Right lobe of liver (tissue), 6 donors: ENCODE results near the gene MAPKAP1. TPM values are rescaled to one million over a fixed set of nuclear protein-coding genes. Genes with fewer than 3 reads are reported as not detected.

ENCODE experiments used
- ATAC-seq, 4 donors: fragments of 200-7000 bp; cut with Tn5 transposase; one replicate each; pipeline ENCODE4 v1.9.1; 2020; ENCODE audit warnings: mild to moderate bottlenecking in 4 of 4, moderate library complexity in 4 of 4
- DNase-seq, 3 donors: peaks; one replicate each; pipeline ENCODE4 v3.0.0-alpha.2; 2020
- H3K27ac ChIP-seq, 3 donors: fragments of 200-600 bp; one replicate each; pipeline ENCODE4 v1.8.0; 2022
- H3K27me3 ChIP-seq, 2 donors: fragments of 200-600 bp; one replicate each; pipeline ENCODE4 v1.8.0; 2022
- H3K36me3 ChIP-seq, 4 donors: fragments of 200-600 bp; sonication (generic) in 1 of 4; one replicate each; pipeline versions ENCODE4 v1.5.1 to v1.8.0; 2017 to 2022; ENCODE audit warnings: control low read depth in 1 of 4
- H3K4me1 ChIP-seq, 4 donors: fragments of 200-600 bp; sonication (generic) in 1 of 4; one replicate each; pipeline versions ENCODE4 v1.5.1 to v1.8.0; 2017 to 2022; ENCODE audit warnings: control low read depth in 1 of 4
- H3K4me3 ChIP-seq, 3 donors: fragments of 200-600 bp; one replicate each; pipeline ENCODE4 v1.8.0; 2022
- H3K9me3 ChIP-seq, 4 donors: fragments of 200-600 bp; sonication (generic) in 1 of 4; one replicate each; pipeline versions ENCODE4 v1.5.1 to v1.8.0; 2017 to 2022; ENCODE audit warnings: control low read depth in 1 of 4
- POLR2A ChIP-seq: fragments of 450-650 bp; IDR thresholded peaks from one replicate; pipeline ENCODE4 v1.6.1; 2017; ENCODE audit warnings: antibody characterized with exemption, mild to moderate bottlenecking
- WGBS: methylation state at CpG from one replicate; pipeline ENCODE4 v1.1.6; 2018; ENCODE audit warnings: low coverage, low lambda C conversion rate; ENCODE audit not compliant: insufficient coverage; ENCODE audit errors: missing lambda C conversion rate; 5-methylcytosine and 5-hydroxymethylcytosine counted together
- intact Hi-C, 2 donors: fragments of 100-400 bp; cut with DNase I; formaldehyde crosslinking; loops; one replicate each; pipeline versions ENCODE4 v1.11.2 to v1.14.1; 2022
- total RNA-seq, 6 experiments: library from RNA; depleted of rRNA in 2 of 6; stranded (reverse); fragments of >200 nt in 2 of 6; fragmentation: NEBNext Ultra II Directional in 3 of 6; extraction: Animal tissue kit (Norgen Biotek cat#: 25700) in 3 of 6; gene quantifications; one replicate each; pipeline versions ENCODE4 v1.1.0 to v1.2.4, GENCODE V29; 2016 to 2023
- TF ChIP-seq, protein P1 (sequence below), 4 donors: fragments of 200-600 bp in 3 of 4; fragments of 450-650 bp in 1 of 4; IDR thresholded peaks; one replicate each; pipeline versions ENCODE4 v1.5.1 to v1.8.0; 2016 to 2022; ENCODE audit warnings: antibody characterized with exemption in 4 of 4, mild to moderate bottlenecking in 2 of 4
- donor health status: DM: no; HTN: yes; CAD: no.
- donor health status: DM: no; HTN: no; CAD: no.
- donor health status: DM: no; HTN: no; CAD: no.
- donor health status: DM: no; HTN: yes; CAD: no.
- donor health status: DM: no; HTN: yes; CAD: no.

Gene MAPKAP1
- total RNA-seq, 6 experiments from 2014 or later, result 29.6 to 53.2 (median 48.3) TPM

DNA sequence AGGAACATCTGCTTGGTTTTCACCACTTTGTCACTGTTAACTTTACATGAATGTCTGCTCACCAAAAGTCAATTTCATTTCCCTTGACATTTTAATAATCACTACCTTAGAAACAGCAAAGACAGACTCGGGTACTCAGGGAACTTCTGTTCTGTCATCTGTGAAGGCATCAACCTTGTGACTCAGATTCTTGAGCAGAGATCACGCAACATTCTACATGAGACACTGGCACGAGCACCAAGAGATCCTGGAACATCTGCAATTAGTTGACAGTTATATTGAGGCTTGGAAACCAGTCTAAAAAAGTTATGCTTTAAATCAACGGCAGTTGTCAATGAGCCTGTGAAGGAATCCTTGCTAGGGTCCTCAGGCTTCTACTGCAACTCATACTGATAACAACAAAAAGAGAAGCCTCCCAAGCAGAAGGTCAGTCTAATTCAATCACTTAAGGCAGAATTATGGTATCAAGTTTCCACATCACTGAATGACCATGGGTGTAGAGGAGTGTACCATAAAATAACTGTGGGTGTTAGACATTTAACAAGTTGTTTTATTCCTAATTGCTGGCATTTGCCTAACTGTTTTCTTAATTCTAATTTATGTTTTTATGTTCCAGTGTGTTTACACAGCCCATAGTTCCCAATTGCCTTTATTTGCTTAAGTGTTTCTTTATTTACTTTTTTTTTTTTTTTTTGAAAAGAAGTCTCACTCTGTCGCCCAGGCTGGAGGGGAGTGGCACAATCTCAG is 36.8 kb upstream of the MAPKAP1 start:
- H3K4me3 ChIP-seq, result no peak overlapping the region
- H3K4me1 ChIP-seq, result peaks cover 0 to 6% (median 0%) of the 10 kb centered on the region in 4 donors
- no peaks in the 10 kb centered on the region for H3K9me3 ChIP-seq
- no peaks in the 10 kb centered on the region for H3K27me3 ChIP-seq
- DNase-seq (no peak), ATAC-seq (no peak)
- intact Hi-C loops, result no loop called here
- no peak overlapping the region for H3K27ac ChIP-seq
- WGBS, result 74% methylated on average over 5 of the region's 5 CpGs
- TF ChIP-seq, protein P1, sequence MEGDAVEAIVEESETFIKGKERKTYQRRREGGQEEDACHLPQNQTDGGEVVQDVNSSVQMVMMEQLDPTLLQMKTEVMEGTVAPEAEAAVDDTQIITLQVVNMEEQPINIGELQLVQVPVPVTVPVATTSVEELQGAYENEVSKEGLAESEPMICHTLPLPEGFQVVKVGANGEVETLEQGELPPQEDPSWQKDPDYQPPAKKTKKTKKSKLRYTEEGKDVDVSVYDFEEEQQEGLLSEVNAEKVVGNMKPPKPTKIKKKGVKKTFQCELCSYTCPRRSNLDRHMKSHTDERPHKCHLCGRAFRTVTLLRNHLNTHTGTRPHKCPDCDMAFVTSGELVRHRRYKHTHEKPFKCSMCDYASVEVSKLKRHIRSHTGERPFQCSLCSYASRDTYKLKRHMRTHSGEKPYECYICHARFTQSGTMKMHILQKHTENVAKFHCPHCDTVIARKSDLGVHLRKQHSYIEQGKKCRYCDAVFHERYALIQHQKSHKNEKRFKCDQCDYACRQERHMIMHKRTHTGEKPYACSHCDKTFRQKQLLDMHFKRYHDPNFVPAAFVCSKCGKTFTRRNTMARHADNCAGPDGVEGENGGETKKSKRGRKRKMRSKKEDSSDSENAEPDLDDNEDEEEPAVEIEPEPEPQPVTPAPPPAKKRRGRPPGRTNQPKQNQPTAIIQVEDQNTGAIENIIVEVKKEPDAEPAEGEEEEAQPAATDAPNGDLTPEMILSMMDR (IDR thresholded peaks at IDR 0.05), result no peak
- no peak for TF ChIP-seq POLR2A
- H3K36me3 ChIP-seq, result no peaks in the 10 kb centered on the region

DNA sequence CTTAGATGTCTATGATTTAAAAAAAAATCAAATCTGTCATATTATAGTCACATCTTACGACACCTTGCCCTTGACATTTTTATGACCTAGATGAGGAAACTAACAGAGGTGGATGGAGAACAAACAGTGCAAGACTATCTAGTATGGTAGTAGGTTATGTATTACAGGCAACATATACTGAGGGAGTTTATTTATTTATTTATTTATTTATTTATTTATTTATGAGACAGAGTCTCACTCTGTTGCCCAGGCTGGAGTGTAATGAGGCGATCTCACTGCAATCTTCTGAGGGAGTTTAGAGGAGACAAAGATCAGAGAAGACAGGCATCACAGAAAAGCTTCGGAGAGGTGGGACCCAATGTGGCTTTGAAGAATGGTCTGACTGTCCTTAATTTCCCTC is 35.6 kb upstream of the MAPKAP1 start:
- intact Hi-C loops, result no loop called here
- H3K27me3 ChIP-seq, result no peaks in the 10 kb centered on the region
- H3K36me3 ChIP-seq, result no peaks in the 10 kb centered on the region
- no peaks in the 10 kb centered on the region for H3K9me3 ChIP-seq
- H3K4me1 ChIP-seq, result peaks cover 0 to 4% (median 0%) of the 10 kb centered on the region in 4 donors
- no peak overlapping the region for H3K27ac ChIP-seq
- TF ChIP-seq, protein P1 (IDR thresholded peaks at IDR 0.05), result no peak
- no peak for TF ChIP-seq POLR2A
- DNase-seq (no peak), ATAC-seq (no peak)
- WGBS, result 92% methylated on average over 3 of the region's 3 CpGs
- no peak overlapping the region for H3K4me3 ChIP-seq

DNA sequence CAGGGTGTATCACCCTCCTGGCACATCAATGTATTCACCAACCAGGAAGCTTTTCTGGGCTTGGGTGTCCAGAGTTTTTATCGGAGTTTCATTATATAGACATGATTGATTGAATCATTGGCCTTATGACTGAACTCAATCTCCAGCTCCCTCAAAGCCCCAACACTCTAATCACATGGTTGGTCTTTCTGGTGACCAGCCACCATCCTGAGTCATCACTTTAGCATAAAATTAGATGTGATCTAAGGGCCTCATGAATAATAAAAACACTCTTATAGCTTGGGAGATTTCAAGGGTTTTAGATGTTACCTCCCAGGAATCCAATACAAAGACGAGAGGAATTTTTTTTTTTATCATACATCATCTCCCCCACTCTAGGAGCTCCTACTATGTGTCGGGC is 32.4 kb upstream of the MAPKAP1 start:
- Histone ChIP-seq H3K36me3 (no peaks in the 10 kb centered on the region), H3K4me1 (no peaks in the 10 kb centered on the region), H3K27me3 (no peaks in the 10 kb centered on the region), H3K9me3 (no peaks in the 10 kb centered on the region), H3K4me3 (no peak overlapping the region), H3K27ac (no peak overlapping the region)
- WGBS, result 40% methylated on average over 1 of the region's 3 CpGs
- ATAC-seq, result no peak
- DNase-seq, result no peak
- TF ChIP-seq, protein P1 (IDR thresholded peaks at IDR 0.05), result no peak
- TF ChIP-seq POLR2A, result no peak
- intact Hi-C loops, result no loop called here

DNA sequence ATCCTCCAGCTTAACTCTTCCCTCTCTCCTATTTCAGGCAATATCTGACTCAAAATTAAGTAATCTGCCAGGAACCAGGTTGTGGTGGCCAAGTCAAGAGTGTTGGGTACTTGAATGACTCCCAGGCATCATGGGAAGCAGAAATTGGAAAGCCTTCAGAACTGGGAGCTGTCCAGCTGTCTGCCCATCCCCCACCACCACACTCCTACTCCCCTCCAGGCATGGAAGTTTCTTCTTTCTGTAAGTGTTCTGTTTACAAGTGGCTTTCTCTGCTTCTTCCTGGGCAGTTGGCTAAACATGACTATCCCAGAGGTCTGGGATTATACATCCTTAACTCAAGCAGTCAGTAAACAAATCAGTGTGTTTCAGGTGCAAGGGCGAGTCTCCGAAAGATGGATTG is 25.6 kb upstream of the MAPKAP1 start:
- no peak overlapping the region for H3K27ac ChIP-seq
- no peaks in the 10 kb centered on the region for H3K9me3 ChIP-seq
- H3K27me3 ChIP-seq, result no peaks in the 10 kb centered on the region
- ATAC-seq (no peak), DNase-seq (no peak)
- no peaks in the 10 kb centered on the region for H3K36me3 ChIP-seq
- TF ChIP-seq, protein P1 (IDR thresholded peaks at IDR 0.05), result no peak
- no peak for TF ChIP-seq POLR2A
- H3K4me1 ChIP-seq, result no peaks in the 10 kb centered on the region
- no peak overlapping the region for H3K4me3 ChIP-seq
- WGBS, result 100% methylated on average over 2 of the region's 2 CpGs
- intact Hi-C loops, result no loop called here
